Stimulated activated CD4-positive, alpha-beta T cell treated with anti-CD3 and anti-CD28 coated beads, Interleukin-15, amount 100 ng/mL, for 48 hours (primary cell): ENCODE measurements around the gene IL1B.
"Not testable (repeated sequence)": the region's sequence is repeated elsewhere in the genome, so short reads cannot be mapped to it uniquely, and the experiment has no call there.

Source experiments
- DNase-seq, 2 donors: peaks; one replicate each; pipeline ENCODE4 v3.0.0-alpha.2; 2020; ENCODE audit warnings: low read depth in 2 of 2

IL1B gene

DNA sequence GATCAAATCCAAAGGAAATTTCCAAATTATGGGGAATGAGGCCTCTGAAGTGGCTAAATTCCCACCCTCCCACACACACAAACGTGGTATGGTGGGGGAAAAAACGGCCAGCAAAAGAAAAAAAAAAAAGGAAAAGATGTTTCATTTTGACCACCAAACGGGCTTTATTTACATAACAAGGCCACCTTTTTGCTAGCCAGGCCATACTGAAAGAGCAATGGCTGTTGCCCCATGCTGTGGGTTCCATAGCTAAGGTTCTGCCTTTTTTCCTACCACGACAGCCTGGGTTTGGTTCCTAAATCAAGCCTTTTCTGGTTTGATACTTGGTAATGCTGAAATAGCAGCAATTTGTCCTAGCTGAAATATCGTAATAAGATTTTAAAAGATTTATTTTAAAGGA is 14.0 kb upstream of the IL1B start:
- DNase-seq = no peak

- no peak for DNase-seq
Measured at GRCh38 chr2:112849956-112850355, 13.4 kb upstream of the IL1B start.

DNA sequence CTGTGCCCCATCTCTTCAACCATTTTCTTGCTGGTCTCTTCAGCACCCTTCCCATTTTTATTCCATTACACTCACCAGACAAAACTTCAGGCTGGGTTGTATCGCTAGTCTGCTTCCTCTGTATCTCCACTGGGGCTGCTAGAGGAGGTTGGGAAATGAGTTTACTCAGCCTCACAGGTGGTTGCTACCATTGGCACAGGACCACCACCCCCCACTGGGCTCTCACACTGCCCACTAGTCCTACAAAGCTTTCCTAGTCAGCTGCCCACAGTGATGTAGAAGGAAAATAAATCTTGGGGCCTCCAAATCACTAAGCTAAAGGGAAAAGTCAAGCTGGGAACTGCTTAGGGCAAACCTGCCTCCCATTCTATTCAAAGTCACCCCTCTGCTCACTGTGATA is 12.3 kb upstream of the IL1B start:
- no peak for DNase-seq

DNA sequence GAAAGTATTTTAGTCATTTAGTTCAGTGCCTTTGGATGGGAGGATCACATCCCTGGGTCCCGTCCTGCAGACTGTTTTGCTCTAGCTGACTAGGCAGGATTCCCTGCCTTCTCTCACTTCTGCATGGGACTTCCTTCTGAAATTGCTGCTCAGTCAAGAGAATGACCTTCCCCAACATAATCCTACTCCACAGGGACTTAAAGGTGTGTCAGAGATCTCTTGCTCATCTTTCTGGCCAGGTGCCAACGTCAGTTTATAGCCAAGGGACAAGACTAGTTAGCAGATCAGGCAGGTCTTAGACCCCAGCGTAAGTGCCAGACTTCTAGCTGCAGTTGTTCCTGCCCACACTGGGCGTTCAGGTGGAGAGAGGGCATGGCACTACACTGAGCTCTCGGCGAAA is 9.5 kb upstream of the IL1B start:
- no peak for DNase-seq

DNA sequence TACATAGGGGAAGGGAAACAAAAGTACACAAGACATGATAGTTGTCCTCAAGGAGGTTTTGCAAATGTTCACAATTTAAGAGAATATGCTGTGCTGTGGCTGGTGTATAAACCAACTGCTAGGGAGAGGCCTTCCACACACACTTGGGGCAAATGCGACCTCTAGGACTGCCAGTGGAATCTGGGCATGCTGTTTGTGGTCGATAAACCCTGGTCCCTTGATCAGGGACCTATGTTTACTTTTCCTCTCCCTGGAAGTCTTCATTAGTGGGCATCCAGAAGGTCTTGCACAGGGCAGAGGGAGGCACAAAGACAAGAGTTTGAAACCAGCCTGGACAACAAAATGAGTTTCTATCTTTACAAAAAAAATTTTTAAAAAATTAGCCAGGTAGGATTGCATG is 7.3 kb upstream of the IL1B start:
- DNase-seq = no peak

DNA sequence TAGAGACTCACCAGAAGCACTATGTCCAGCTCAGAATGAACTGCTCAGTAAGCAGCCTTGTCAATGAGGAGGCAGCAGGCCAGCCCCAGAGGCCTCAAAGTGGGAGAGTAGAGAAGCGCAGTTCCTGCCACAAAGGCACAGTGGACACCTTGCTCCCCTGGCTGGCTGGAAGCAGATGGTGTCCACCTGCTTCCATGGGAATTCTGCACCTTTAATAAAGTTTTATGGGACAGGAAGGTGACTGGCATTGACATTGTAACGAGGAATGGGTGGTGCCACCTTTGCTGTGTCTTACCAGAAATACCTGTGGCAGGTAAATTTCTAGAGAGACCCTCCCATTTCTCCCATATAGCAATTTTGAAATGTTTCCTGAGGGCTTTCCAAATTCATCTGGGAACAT is 6.7 kb upstream of the IL1B start:
- no peak for DNase-seq

GRCh38 chr2:112841295-112842044 is 4.9 kb upstream of the IL1B start:
- DNase-seq = no peak

DNA sequence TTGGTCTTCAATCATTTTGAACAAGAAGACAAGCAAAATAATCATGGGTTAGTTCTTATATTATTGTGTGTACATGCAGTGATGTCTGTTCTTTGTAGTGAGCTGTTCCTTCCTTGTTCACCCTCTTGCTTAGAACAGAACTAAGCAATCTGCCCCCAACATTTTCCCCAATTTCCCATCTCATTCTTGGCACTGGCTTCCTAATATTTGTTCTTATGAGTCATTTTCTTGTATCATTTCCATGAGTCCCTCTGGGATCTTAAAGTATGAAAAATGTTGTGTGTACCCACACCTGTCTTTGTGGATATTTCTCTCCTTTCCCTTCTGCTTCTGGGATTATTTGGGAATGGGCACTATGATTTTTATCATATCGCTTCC is 3.5 kb upstream of the IL1B start:
- DNase-seq = no peak

GRCh38 chr2:112839407-112840067 is 3.0 kb upstream of the IL1B start:
- no peak for DNase-seq

DNA sequence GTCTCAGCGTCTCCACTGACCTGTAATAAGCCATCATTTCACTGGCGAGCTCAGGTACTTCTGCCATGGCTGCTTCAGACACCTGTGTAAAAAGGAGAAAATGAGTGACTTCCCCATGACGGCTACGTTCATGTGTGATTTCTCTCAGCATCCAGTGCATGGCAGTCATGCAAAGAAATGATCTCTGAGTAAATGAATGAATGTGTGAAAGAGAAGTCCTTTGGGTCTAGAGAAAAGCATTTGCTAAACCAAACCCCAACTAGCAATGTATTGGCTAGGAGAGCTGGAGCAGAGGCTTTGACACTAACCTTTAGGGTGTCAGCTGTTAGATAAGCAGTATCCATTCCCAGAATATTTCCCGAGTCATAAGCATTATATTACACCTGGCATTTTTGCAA is 417 bp downstream of the IL1B start:
- DNase-seq = no peak

DNA sequence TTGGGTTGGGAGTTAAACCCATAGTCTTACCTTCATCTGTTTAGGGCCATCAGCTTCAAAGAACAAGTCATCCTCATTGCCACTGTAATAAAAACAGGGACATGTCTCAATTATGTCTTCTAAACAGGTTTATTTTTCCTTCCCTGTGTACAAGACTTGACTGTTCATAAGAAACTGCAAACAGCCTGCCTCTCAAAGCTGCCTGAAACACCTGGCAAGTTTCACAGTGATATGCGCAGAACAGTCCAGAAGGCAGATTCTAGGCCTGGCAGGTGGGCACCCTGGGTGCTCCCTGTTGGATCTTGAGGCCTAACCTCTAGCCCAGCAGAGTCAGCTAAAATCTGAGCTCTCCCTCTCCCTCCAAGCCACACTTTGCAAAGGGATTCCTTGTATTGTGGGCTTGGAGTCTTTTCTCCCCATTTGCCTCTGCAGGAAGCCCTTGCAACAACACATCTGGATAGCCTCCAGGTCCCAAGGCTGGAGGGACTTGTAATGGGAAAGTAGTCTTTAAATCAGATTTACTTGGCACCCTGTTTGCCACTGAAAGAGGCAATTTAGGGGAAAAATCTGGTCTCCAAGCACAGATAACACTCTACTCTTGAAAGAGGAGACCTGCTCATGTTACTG is 930 bp downstream of the IL1B start:
- DNase-seq = no peak

GRCh38 chr2:112835061-112835501 is 1.5 kb downstream of the IL1B start:
- no peak for DNase-seq

DNA sequence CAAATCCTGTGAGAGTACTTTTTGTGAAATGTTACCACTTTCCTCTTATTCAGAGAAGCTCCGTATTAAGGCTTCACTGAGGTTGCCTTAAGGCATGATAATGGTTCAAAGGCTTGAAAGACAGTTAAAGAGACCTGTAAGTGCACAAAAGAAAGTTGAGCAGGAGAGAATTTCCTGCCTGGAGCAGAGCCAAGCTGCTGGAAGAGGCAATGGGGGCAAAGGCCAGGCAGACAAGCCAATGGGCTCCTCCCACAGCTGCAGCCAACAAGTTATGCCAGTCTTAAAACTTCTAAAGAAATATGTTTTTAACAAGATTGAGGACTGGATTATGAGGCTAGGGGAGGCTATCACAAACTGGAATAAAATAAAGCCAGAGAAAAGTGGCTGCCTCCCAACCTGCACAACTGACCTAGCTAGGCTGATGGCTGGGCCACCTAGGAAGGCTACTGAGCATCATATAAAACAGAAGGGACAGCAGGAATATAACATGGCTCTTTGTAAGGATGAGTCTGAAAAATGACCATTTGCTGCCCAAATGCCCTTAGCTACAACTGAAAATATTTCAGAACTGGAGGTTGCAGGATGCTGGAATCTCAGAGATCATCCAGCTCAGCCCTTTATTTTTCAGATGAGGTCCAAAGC is 2.1 kb downstream of the IL1B start:
- no peak for DNase-seq

DNA sequence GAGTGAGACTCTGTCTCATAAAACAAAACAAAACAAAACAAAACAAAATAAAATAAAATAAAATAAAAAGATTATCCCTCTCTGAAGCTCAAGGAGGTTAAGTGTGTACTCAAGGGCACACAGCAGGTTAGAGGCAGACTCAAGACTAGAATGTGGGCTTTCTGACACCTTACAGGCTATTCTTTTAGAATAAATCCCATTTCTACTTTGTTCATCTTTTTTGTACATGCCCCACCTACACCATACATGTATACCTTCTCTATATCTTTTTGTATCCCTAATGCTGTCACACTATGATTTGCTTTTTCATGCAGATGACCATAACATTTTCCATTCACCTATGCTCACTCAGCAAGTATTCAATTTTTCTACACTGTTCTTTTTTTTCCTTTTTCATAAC is 2.6 kb downstream of the IL1B start:
- DNase-seq = no peak

DNA sequence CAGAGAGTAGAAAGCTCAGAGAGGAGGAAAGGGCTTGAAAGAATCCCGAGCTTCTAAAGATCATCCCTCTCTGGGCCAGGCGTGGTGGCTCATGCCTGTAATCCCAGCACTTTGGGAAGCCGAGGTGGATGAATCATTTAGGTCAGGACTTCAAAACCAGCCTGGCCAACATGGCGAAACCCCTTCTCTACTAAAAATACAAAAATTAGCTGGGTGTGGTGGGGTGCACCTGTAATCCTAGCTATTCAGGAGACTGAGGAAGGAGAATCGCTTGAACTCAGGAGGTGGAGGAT is 3.0 kb downstream of the IL1B start:
- not testable (repeated sequence) for DNase-seq

GRCh38 chr2:112832841-112833638 is 3.5 kb downstream of the IL1B start:
- DNase-seq = no peak

- DNase-seq = no peak
Measured at GRCh38 chr2:112831946-112832840, 4.4 kb downstream of the IL1B start.

DNA sequence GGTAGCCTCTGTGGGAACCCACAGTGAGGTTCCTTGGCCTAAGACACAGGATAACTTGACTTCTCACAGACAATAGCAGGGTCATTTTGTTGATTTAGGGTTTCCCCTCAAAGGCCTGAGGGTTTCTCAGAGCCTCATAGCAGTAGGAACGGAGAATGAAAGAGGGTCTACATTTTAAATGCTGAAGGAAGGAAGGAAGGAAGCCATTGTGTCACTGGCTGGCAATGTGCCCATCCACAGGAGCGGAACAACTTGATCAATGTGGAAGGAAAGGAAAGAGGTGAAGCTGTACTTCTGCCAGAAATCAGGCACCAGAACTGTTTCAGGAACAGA is 5.1 kb downstream of the IL1B start:
- no peak for DNase-seq

GRCh38 chr2:112830682-112831512 is 5.7 kb downstream of the IL1B start:
- no peak for DNase-seq

DNA sequence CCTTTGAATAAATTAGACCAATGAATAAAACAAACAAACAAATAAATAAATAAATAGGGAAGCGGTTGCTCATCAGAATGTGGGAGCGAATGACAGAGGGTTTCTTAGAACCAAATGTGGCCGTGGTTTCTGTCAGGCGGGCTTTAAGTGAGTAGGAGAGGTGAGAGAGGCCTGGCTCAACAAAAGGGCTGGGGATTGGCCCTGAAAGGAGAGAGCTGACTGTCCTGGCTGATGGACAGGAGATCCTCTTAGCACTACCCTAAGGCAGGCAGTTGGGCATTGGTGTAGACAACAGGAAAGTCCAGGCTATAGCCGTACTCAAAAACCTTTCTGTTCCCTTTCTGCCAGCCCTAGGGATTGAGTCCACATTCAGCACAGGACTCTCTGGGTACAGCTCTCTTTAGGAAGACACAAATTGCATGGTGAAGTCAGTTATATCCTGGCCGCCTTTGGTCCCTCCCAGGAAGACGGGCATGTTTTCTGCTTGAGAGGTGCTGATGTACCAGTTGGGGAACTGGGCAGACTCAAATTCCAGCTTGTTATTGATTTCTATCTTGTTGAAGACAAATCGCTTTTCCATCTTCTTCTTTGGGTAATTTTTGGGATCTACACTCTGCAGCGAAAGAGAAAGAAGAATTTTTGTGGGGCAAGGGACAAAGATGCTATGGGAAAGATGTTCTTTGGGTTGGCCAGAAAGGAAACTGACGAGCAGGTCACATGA is 6.5 kb downstream of the IL1B start:
- no peak for DNase-seq
